HG02588 (cell line): ENCODE measurements around the gene DSG2.
"Not testable (repeated sequence)": the region's sequence is repeated elsewhere in the genome, so short reads cannot be mapped to it uniquely, and the experiment has no call there.

Experiments
- ATAC-seq: cut with Tn5 transposase; IDR thresholded peaks from one replicate; pipeline ENCODE4 v1.9.1; 2021; ENCODE audit warnings: mild to moderate bottlenecking, moderate library complexity; ENCODE audit not compliant: unreplicated experiment

DSG2 gene

GRCh38 chr18:31500051-31500688 lies 2.2 kb downstream of the DSG2 start:
- ATAC-seq: peak; percentile 67

GRCh38 chr18:31503011-31503410 lies 5.0 kb downstream of the DSG2 start:
- ATAC-seq: no peak

- no peak for ATAC-seq
Measured at GRCh38 chr18:31504455-31505147, 6.6 kb downstream of the DSG2 start.

GRCh38 chr18:31505156-31505555 lies 7.2 kb downstream of the DSG2 start:
- ATAC-seq: no peak

DNA sequence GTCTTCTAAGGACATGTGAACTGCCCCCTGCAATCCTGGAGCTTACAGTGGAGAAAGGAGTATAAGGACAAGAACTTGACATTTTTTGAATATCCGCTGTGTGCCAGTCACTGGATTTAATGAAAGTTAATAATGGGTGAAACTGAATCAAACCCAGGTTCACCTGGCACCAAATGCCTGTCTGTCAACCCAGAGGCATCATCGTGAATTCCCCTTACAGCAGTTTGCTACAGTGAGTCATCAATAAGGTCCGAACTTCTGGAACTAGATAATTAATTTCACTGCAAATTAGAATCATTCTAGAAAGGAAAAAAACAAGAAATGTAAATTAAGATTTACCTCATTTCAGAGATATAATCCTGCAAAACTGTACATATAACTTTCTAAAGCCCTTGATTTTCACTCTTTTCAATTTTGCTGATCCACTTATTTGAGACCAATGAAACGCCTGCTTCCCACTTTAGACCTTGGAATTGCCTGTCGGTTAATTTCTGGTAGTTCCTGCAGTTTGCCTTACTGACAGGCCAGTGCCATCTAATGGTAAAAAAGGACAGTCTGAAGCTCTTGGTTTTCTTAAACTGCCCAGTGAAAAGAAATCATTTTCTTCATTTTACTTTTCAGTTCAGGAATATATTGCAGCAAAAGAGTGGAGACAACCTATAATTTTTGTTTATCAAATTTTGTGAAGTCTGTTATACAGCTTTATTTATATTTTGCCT lies 8.2 kb downstream of the DSG2 start:
- ATAC-seq: no peak

GRCh38 chr18:31507124-31507523 lies 9.1 kb downstream of the DSG2 start:
- not testable (repeated sequence) for ATAC-seq

DNA sequence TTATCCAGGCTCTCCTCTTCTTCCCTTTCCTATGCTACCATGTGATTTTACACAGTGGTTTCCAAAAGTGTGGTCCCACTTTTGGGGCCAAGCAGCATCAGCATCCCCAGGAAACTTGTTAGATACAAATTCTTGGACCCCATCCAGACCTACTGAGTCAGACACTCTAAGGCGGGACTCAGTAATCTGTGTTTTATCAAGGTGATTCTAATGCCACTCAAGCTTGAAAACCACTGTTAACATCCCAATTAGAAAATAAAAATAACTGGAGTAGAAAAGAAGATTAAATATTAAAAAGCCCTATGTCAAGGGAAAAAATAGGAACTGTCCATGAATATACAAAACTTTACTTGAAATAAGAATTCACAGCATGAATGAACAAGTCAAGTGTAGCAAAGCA lies 10.8 kb downstream of the DSG2 start:
- ATAC-seq: no peak

DNA sequence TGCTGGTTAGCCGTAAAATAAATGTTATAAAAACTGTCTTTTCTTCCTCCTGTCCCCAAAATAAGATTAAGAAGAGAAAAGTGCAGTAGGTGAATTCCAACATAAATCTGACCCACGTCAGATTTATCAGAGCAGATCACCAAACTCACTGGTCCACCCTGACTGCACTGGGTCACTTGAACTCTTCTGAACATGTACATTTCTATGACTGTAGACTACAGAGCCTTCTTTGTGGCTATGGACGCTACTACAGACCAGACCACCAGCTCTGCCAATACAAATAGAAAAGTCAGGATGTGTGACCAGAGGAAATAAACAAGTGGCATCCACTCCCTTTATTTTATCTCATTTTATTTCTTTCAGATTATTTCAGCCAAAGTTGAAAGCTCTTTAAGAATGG lies 11.6 kb downstream of the DSG2 start:
- no peak for ATAC-seq

DNA sequence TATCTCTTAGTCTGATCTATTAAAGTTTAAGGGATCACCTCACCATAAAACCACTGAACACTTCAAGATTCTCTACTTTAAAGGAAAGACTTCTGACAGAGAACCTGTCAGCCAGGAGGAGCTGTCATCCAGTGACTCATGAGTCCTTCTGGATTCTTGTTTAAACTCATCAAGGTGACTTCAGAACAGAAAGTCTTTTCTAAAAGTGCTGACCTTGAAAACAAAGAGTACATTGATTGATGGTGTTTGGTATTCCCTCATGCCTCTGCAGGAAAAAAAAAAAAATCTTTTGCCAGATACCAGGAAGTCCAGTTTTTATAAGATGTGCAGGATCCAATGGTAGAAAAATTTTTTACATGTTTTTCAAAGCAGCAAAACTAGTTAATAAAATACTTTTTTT lies 12.3 kb downstream of the DSG2 start:
- ATAC-seq: no peak

- no peak for ATAC-seq
Measured at GRCh38 chr18:31511098-31511497, 13.1 kb downstream of the DSG2 start.

DNA sequence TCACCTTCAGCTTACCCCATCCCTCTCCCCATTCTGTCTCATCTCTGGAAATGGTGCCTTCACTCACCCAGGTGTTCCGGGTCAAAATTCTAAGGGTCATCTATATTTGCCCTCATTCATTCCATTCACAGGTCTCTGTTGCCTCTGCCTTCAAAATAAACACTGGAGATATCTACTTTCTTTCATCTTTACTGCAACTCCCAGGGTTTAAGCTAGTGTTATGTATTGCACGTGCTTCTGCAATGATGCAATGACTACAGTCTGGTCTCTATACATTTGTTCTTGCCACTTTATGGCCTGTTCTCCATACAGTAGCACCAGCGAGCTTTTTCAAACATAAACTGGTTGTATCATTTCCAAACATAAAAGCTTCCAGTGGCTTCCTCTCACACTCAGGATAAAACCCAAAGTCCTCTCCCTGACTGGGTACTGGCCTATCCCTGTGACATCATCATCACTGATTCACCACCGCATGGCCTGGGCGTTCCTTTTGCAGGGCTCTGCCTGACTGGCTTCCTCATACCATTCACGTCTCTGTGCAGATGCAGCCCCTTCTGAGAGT lies 14.3 kb downstream of the DSG2 start:
- no peak for ATAC-seq

GRCh38 chr18:31513189-31513935 lies 15.4 kb downstream of the DSG2 start:
- no peak for ATAC-seq

DNA sequence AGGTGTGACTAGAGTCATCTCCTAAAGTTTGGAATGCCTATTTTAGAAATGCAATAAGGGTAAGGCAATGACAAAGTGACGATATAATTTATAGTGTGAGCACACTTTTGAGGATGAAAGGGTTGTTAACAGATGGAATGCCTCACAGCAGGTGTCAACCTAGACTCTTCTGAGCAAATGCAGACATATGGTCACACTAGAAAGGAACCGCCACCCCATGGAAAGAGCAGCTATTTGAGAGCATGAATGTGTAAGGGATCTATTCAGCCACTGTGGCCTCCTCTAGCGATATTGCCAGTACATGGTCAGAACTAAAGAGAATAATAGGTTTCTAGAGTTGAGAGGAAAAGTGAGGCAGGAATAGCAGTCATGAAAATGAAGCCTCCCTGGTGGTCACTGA lies 18.5 kb downstream of the DSG2 start:
- ATAC-seq: no peak

DNA sequence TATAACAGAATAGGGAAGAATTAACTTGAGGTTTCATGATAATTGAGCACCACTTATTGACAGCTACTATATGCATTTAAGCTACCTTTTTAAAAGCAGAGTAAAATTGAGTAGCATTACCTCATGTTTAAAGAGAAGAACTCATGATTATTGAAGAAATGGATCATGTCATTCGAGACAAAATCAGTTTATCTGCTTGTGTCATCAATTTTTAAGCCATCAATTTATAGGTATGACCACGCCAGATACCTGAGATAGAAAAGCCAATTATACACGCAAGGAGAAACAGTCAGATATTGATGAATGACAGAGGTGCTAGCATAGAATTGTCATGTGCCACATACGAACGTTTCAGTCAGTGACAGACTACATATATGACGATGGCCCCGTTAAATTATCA lies 28.4 kb downstream of the DSG2 start:
- ATAC-seq: no peak

- ATAC-seq: no peak
Measured at GRCh38 chr18:31533236-31533635, 35.3 kb downstream of the DSG2 start.

GRCh38 chr18:31538837-31539236 lies 40.9 kb downstream of the DSG2 start:
- no peak for ATAC-seq

GRCh38 chr18:31546476-31546875 lies 48.5 kb downstream of the DSG2 start:
- ATAC-seq: no peak

GRCh38 chr18:31548853-31549252 lies 50.9 kb downstream of the DSG2 start:
- ATAC-seq: no peak

GRCh38 chr18:31549416-31549815 lies 51.4 kb downstream of the DSG2 start:
- ATAC-seq: no peak

- ATAC-seq: no peak
Measured at GRCh38 chr18:31551883-31552282, 53.9 kb downstream of the DSG2 start.

DNA sequence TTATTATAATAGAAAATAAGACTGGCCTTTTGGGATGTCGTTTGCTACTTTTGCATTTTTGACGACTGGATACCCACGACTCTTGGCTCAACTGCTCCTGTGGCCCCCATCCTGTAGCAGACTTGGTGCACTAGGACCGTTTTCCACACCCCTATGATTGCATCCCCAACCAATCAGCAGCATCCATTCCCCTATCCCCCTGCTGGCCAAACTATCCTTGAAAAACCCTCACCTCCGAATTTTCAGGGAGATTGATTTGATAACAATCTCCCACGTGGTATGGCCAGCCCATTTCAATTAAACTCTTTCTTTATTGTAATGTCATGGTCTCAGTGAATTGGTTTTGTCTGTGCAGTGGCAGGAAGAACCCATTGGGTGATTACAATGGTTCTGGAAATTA lies 55.8 kb downstream of the DSG2 start:
- no peak for ATAC-seq
